Measurements from ENCODE around the gene NHSL1. TPM values are rescaled to one million over a fixed set of nuclear protein-coding genes. Genes with fewer than 3 reads are reported as not detected.

The NHSL1 gene
- total and polyA plus RNA-seq, 9 of the 15 experiments (the other 6 are each of a cell fraction or from before 2014, with no cell fraction given): 0.09 to 0.20 TPM; not detected in 7

- TF ChIP-seq, protein P1, sequence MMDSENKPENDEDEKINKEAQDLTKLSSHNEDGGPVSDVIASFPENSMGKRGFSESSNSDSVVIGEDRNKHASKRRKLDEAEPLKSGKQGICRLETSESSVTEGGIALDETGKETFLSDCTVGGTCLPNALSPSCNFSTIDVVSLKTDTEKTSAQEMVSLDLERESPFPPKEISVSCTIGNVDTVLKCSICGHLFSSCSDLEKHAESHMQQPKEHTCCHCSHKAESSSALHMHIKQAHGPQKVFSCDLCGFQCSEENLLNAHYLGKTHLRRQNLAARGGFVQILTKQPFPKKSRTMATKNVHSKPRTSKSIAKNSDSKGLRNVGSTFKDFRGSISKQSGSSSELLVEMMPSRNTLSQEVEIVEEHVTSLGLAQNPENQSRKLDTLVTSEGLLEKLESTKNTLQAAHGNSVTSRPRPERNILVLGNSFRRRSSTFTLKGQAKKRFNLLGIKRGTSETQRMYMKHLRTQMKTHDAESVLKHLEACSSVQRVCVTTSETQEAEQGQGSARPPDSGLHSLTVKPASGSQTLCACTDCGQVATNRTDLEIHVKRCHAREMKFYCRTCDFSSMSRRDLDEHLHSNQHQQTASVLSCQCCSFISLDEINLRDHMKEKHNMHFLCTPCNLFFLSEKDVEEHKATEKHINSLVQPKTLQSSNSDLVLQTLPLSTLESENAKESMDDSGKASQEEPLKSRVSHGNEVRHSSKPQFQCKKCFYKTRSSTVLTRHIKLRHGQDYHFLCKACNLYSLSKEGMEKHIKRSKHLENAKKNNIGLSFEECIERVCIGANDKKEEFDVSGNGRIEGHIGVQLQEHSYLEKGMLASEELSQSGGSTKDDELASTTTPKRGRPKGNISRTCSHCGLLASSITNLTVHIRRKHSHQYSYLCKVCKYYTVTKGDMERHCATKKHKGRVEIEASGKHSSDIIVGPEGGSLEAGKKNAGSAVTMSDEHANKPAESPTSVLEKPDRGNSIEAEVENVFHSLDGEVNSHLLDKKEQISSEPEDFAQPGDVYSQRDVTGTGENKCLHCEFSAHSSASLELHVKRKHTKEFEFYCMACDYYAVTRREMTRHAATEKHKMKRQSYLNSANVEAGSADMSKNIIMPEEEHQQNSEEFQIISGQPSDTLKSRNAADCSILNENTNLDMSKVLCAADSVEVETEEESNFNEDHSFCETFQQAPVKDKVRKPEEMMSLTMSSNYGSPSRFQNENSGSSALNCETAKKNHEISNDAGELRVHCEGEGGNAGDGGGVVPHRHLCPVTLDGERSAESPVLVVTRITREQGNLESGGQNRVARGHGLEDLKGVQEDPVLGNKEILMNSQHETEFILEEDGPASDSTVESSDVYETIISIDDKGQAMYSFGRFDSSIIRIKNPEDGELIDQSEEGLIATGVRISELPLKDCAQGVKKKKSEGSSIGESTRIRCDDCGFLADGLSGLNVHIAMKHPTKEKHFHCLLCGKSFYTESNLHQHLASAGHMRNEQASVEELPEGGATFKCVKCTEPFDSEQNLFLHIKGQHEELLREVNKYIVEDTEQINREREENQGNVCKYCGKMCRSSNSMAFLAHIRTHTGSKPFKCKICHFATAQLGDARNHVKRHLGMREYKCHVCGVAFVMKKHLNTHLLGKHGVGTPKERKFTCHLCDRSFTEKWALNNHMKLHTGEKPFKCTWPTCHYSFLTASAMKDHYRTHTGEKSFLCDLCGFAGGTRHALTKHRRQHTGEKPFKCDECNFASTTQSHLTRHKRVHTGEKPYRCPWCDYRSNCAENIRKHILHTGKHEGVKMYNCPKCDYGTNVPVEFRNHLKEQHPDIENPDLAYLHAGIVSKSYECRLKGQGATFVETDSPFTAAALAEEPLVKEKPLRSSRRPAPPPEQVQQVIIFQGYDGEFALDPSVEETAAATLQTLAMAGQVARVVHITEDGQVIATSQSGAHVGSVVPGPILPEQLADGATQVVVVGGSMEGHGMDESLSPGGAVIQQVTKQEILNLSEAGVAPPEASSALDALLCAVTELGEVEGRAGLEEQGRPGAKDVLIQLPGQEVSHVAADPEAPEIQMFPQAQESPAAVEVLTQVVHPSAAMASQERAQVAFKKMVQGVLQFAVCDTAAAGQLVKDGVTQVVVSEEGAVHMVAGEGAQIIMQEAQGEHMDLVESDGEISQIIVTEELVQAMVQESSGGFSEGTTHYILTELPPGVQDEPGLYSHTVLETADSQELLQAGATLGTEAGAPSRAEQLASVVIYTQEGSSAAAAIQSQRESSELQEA (IDR thresholded peaks at IDR 0.05; ENCODE audit: low read depth): no peak
- TF ChIP-seq HOMEZ (CRISPR knock-in tag; IDR thresholded peaks at IDR 0.05): no peak
- TF ChIP-seq ZNF644 (tag; IDR thresholded peaks at IDR 0.05; ENCODE audit: low read depth): peak; percentile 36; the same call in 1 of the 2 replicates
- 0 out of 4 replicates have a peak, but pooled peaks of 1 of the 2 experiments have one; percentile 21 for TF ChIP-seq HDAC1 (IDR thresholded peaks at IDR 0.05)
- no peak for TF ChIP-seq E2F5 (CRISPR knock-in tag; IDR thresholded peaks at IDR 0.05)
- TF ChIP-seq CBFB (CRISPR knock-in tag; IDR thresholded peaks at IDR 0.05): no peak
- TF ChIP-seq SNRNP70 (optimal IDR thresholded peaks at IDR 0.05; ENCODE audit: low read depth, low read length): no peak
- no peak for TF ChIP-seq LEF1 (IDR thresholded peaks at IDR 0.05)
- TF ChIP-seq, protein P2, sequence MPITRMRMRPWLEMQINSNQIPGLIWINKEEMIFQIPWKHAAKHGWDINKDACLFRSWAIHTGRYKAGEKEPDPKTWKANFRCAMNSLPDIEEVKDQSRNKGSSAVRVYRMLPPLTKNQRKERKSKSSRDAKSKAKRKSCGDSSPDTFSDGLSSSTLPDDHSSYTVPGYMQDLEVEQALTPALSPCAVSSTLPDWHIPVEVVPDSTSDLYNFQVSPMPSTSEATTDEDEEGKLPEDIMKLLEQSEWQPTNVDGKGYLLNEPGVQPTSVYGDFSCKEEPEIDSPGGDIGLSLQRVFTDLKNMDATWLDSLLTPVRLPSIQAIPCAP (CRISPR knock-in tag; IDR thresholded peaks at IDR 0.05; ENCODE audit: borderline replicate concordance): 0 out of 2 replicates have a peak, but pooled peaks have one; percentile 55
- no peak for TF ChIP-seq ZBED1 (IDR thresholded peaks at IDR 0.05)
- TF ChIP-seq E4F1 (CRISPR knock-in tag; IDR thresholded peaks at IDR 0.05; ENCODE audit: borderline replicate concordance): no peak
- no peak for TF ChIP-seq IFI16 (CRISPR knock-in tag; IDR thresholded peaks at IDR 0.05)
Measured at GRCh38 chr6:138403801-138404665, 95.3 kb downstream of the NHSL1 start, which contains the start of gene HEBP2 (continued).

All from K562 (cell line).